SK-N-MC (cell line): ENCODE measurements around the gene SPATA6L.

Source experiments
- EZH2 ChIP-seq: fragments of 200-600 bp; sonication (generic); IDR thresholded peaks from one replicate; pipeline ENCODE4 v1.6.1; 2017; ENCODE audit warnings: antibody characterized with exemption
- POLR2AphosphoS5 ChIP-seq: IDR thresholded peaks from 2 replicates; pipeline ENCODE4 v1.6.1; 2012; ENCODE audit warnings: mild to moderate bottlenecking, low read depth, low read length, borderline replicate concordance

DNA sequence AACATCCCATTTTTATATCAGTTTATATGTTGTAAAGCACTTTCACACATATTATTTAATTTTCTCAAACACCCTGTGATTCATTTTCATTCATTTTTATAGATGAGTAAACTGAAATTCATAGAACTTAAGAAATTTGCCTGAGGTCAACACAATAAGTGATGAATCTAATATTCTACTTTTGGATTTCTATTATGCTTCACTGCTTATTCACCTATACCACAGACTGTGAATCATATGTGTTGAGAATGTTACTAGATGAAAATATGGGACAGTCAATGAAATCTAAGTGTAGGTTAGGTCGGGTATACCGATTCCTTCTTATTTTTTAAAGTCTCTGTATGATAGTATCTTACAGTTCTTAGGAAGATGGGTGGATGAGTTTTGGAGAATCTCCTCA is 37.8 kb upstream of the SPATA6L start:
- TF ChIP-seq EZH2 (no peak), POLR2AphosphoS5 (no peak)
